NB4 (cell line): ENCODE results near the gene TM4SF1.

ENCODE experiments used
- DNase-seq: peaks from one replicate; pipeline ENCODE4 v3.0.0; 2010; ENCODE audit warnings: low read depth
- H3K4me3 ChIP-seq: one replicate; pipeline ENCODE4 v1.5.1; 2011; ENCODE audit warnings: mild to moderate bottlenecking, low read depth, low read length, moderate library complexity
- CTCF ChIP-seq: IDR thresholded peaks from one replicate; pipeline ENCODE4 v1.5.1; 2012; ENCODE audit warnings: low read depth, low read length
- MAX ChIP-seq: IDR thresholded peaks from 2 replicates; pipeline ENCODE4 v1.6.1; 2011; ENCODE audit warnings: low read depth, low read length
- MYC ChIP-seq: IDR thresholded peaks from 2 replicates; pipeline ENCODE4 v1.6.1; 2011; ENCODE audit warnings: low read depth, low read length
- POLR2A ChIP-seq: IDR thresholded peaks from 2 replicates; pipeline ENCODE4 v1.6.1; 2011; ENCODE audit warnings: mild to moderate bottlenecking; ENCODE audit not compliant: insufficient read length; ENCODE audit errors: extremely low read depth

TM4SF1 gene

GRCh38 chr3:149371001-149371722 is 6.3 kb downstream of the TM4SF1 start:
- TF ChIP-seq POLR2A (no peak), MAX (no peak), MYC (no peak), CTCF (no peak)
- peak; percentile 32 for DNase-seq
- H3K4me3 ChIP-seq, result no peak overlapping the region

- no peak for DNase-seq
- no peak for TF ChIP-seq MYC
- TF ChIP-seq CTCF, result no peak
- no peak for TF ChIP-seq MAX
- no peak overlapping the region for H3K4me3 ChIP-seq
Measured at GRCh38 chr3:149369991-149370866, 7.2 kb downstream of the TM4SF1 start.

GRCh38 chr3:149368674-149369497 is 8.6 kb downstream of the TM4SF1 start:
- no peak for TF ChIP-seq MYC
- no peak for TF ChIP-seq POLR2A
- no peak for TF ChIP-seq CTCF
- TF ChIP-seq MAX, result no peak
- H3K4me3 ChIP-seq, result no peak overlapping the region
- DNase-seq, result no peak

- TF ChIP-seq POLR2A, result no peak
- no peak for TF ChIP-seq MAX
- no peak for TF ChIP-seq CTCF
- no peak for TF ChIP-seq MYC
- no peak for DNase-seq
- H3K4me3 ChIP-seq, result no peak overlapping the region
Measured at GRCh38 chr3:149368201-149368673, 9.2 kb downstream of the TM4SF1 start.

GRCh38 chr3:149366941-149367840 is 10.3 kb downstream of the TM4SF1 start:
- no peak overlapping the region for H3K4me3 ChIP-seq
- peak; percentile 14 for DNase-seq
- TF ChIP-seq POLR2A (no peak), MYC (no peak), CTCF (no peak), MAX (no peak)
